Activated gamma-delta T cell treated with anti-CD3 and anti-CD28 coated beads, Interleukin-2, amount 50 U/mL, for 16 hours (primary cell): Measurements from ENCODE around the gene TMSB4Y.

Source experiments
- DNase-seq: peaks from one replicate; pipeline ENCODE4 v3.0.0-alpha.2; 2020; ENCODE audit warnings: low read depth

The TMSB4Y gene

DNA sequence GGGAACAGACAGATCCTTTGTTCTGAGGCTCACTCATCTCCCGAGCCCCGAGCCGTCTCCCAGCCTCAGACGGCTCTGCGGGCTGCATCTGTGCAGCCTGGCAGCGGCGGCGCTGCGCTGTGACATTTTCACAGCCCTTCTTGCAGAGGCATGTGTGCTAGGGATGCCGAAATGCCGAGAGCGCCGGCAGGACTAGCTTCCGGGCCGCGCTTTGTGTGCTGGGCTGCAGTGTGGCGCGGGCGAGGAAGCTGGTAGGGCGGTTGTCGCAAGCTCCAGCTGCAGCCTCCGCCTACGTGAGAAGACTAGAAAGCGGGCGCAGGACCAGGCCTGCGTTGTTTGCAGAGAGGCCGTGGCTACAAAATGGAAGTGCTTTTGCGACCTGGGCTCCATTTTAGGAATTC lies at the start of gene TMSB4Y:
TMSB4Y (plus strand) TSS at position 332 of the 401 bp plus-strand sequence.
- DNase-seq, result no peak

DNA sequence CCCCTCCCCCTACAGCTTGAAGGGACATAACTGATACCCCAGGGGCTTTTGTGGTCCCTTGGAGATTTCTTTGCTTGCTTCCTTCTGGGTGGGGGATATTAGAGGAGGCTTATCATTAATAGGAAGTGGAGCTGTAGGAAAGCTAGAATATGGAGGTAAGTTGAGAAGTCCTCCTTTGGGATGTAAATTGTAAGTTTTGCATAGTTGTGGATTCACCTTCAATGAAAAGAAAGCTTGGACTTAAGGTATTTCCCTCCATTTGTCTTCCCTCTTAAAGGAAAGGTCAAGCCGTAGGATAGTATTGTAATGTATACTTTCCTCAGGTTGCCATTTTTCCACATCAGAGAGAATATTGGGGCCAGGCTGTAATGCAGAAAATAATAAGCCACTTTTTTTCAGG lies 39.5 kb upstream of the TMSB4Y start:
- no peak for DNase-seq

DNA sequence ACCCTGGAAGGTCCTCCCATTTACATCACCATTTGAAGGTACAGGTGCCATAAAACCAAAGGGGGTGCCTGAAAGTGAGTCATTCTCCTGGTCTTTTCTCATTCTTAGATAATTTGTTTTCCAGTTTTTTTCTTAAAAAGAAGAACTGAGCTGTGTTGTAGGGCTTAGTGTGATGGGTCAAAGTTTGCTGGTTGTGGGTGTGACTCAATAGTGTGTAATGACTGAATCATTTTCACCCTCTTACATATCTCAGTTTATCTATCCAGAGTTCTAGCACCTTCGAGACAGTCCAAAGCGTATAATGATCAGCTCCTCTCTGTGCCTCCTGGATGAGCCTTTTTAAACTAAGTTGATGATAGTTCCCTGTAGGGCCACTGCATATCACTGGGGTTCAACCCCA lies 32.6 kb upstream of the TMSB4Y start:
- DNase-seq, result no peak

DNA sequence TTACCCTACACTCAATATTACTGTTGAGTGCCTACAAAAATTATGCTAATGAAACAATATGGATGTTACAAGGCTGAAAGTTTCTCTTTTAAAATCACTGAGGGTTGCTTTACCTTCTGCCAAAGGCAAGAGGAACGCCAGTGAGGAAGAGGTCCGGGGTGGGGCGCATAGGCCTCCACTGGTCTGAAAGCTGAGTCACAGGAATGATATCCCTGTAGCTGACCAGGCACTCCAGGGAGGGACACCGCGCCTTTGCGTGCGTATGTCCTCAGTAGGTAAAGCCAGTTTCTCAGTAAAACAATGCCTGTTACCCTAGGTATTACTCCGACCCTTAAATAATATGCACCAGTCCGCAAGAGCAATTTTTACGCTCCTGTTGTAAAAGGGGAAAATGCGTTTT lies 1.4 kb upstream of the TMSB4Y start:
- no peak for DNase-seq

DNA sequence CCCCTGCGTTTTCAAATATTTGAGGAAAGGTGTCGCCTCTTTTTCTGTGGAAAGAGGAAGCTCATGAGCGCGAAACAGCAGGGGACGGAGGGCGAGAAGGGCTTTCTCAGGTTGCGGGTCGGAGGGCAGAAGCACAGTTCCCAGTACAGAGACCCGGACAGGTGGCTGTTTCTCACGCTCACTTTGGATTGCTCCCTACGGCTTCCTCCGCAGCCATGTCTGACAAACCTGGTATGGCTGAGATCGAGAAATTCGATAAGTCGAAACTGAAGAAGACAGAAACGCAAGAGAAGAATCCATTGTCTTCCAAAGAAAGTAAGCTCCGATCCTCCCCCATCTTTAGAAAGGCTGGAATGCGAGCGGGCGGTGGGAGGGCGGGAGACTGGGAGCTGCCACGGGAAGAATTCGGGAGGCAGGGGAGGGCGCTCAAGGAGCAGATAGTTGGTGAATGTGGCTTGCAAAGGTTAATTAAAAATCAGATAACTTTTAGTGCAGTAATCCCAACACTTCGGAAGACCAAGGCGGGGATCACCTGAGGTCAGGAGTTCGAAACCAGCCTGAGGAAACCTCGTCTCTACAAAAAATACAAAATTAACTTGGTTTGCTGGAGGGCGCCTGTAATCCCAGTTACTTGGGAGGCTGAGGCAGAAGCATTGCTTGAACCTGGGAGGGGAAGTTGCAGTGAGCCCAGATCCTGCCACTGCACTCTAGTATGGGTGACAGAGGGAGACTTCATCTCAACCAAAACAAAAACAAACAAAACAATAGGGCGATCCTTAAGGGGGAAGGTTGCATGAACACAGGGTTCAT lies 627 bp downstream of the TMSB4Y start:
- DNase-seq, result no peak

DNA sequence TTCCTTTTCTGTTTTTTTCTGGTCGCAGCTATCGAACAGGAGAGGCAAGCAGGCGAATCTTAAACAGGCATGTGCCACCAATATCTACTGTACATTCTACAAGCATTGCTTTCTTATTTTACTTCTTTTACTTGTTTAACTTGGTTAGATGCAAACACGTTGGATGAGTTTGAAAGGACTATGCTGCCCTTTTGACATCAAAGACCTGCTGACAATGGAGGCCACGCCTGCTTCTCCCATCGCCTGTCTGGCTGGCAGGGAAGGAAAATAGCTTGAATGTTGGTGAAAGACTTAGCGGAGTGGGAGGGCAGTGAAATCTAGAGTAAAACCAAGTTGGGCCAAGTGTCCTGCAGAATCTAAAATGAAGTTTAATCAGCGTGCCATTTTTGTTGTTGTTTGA lies 1.5 kb downstream of the TMSB4Y start:
- DNase-seq, result no peak

DNA sequence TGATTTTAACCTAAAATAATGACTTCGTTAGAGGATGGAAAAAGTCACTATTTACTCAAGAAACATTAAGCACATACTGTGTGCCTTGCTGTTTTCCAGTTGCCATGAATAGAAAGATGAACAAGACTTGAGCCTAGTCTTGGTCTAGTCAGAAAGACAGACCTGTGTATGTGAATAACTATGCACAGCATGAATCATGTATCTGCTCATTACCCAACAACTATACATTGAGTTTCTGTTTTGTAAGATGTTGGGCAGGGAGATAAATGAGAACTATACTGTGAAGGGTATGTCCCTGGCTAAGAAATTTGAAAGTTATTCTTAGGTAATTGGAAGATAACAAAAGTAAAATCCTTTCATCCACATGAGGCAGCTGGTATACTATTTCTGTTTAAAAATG lies 4.3 kb downstream of the TMSB4Y start:
- no peak for DNase-seq

DNA sequence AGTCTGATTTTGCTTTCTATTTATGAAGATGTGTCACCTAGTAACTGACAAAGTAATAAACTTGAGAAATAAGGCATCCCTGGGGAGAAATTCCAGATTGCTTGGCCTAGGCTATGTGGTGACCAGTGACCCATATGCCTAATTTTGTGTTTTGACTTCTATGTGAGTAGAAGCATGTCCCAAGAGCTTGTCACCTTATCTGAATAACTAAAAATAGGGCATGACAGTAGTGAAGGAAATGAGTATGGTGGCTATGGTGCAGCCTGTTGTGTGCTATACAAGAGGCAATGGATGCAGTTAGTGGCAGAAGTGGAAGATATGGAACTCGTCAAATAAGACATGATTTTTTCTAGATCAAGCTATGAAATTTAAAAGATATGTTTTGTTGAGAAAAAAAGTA lies 15.3 kb downstream of the TMSB4Y start:
- DNase-seq, result no peak

DNA sequence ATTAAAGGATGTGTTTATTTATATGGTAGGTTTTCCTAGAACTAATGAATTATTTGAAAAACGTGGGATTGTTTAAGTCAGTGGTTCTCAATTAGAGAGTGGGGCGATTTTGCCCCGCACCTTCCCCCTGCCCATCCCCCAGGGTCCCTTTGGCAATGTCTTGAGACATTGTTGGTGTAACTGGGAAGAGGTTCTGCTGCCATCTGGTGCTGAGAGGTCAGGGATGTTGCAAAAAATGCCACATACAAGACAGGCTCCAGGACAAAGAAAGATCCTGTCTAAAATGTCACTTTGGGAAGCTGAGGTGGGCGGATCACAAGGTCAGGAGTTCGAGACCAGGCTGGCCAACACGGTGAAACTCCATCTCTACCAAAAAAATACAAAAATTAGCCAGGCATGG lies 25.8 kb downstream of the TMSB4Y start:
- no peak for DNase-seq

DNA sequence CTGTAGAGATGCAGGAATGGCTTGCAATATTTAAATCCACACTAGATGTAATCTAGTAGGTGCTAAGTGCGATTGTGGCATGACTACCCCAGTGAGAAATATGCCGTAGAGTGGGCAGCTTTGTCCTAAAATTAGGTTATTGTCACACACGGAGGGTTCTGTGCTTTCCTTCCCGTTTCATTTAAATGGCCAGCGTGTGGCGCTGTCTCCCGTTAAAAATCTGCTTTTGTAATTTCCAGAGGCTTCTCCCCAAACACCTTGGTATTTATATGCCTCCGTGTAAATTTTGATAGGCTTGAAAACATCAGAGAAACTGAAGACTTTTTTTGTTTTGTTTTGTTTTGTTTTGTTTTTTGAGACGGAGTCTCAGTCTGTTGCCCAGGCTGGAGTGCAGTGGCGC lies 34.9 kb downstream of the TMSB4Y start:
- DNase-seq, result no peak

DNA sequence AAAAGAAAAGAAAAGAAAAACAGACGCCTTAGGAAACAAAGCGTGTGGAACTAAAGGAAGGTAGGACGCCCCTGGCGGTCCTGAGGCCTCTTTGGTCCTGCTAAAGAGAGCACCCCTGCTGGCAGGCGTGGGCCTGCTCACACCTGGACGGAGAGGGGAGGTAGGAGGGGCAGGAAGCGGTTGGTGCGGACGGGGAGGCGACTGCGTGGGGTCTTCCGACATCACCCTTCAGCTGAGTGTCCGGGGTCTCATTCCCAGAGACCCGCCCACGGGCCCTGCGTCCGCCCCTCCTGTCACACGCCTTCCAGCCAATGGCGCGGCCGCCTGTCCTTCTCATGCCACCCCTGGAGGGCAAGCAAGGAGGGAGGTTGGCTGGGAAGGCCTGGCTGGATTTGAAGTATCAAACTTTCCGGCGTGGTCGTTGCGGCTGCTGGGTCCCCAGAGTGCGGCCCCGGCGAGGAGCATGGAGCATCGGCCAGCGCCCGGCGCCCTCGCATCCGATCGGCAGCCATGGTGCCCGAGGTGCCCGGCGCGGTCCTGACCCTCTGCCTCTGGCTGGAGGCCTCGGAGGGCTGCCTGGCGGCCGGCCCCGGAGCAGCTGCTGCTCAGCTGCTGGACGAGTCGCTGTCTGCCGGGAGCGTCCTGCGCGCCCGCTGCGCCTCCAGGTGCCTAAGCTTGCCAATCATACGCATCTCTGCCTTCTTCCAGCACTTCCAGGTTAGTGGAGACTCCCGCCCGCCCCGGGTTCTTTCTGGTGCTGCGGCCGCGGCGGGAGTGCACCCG lies 47.8 kb downstream of the TMSB4Y start:
- DNase-seq, result no peak

DNA sequence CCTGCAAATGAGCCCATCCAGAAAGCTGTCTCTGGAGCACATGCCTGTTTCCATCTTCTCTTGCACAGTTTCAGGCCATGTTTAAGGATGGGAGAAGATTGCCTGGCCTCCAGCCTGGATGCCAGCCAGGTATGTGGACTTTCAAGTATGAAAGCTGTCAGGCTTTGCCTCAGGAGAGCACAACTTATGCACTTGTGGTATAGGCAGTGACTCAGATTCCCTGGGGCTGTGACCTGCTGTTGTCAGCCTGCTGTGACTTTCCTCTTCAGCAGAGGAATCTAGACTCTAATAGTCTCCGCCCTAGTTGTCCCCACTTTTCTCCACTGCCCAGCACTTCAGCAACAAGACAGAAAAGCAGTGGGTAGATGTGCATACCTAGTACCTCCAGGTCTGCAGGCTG lies 51.0 kb downstream of the TMSB4Y start:
- no peak for DNase-seq
